Kidney (tissue), 14 donors: ENCODE results near the gene SLC7A6. TPM values are rescaled to one million over a fixed set of nuclear protein-coding genes. Genes with fewer than 3 reads are reported as not detected.

Experiments
- DNase-seq, 5 donors: peaks; one replicate each; pipeline ENCODE4 v3.0.0-alpha.2; 2013 to 2020
- FAIRE-seq: peaks from 2 replicates; lab custom pipeline; 2012; peaks lifted over from hg19 to GRCh38; lab: Jason Lieb, UNC
- H3K27ac ChIP-seq, 2 donors: one replicate each; pipeline ENCODE4 v1.7.0; 2013; ENCODE audit warnings: low read depth in 2 of 2, low read length in 2 of 2, inconsistent platforms in 1 of 2
- H3K27me3 ChIP-seq: one replicate; pipeline ENCODE4 v1.7.1; 2013; ENCODE audit warnings: low read length, inconsistent platforms; ENCODE audit not compliant: control insufficient read depth, insufficient read depth
- H3K36me3 ChIP-seq, 3 donors: one replicate each; pipeline versions ENCODE4 v1.7.0 to v1.7.1; 2013; ENCODE audit warnings: low read length in 3 of 3, control low read depth in 1 of 3, inconsistent platforms in 1 of 3; ENCODE audit not compliant: insufficient read depth in 3 of 3, control insufficient read depth in 2 of 3
- H3K4me1 ChIP-seq, 3 donors: one replicate each; pipeline versions ENCODE4 v1.7.0 to v1.7.1; 2013; ENCODE audit warnings: low read length in 3 of 3, inconsistent platforms in 1 of 3, low read depth in 1 of 3; ENCODE audit not compliant: control insufficient read depth in 2 of 3, insufficient read depth in 2 of 3
- H3K4me3 ChIP-seq, 3 donors: one replicate each; pipeline versions ENCODE4 v1.7.0 to v1.8.1; 2013; ENCODE audit warnings: low read length in 3 of 3, control low read depth in 1 of 3, inconsistent platforms in 1 of 3
- H3K9ac ChIP-seq, 3 donors: one replicate each; pipeline versions ENCODE4 v1.7.0 to v1.7.1; 2013; ENCODE audit warnings: low read length in 3 of 3, control low read depth in 1 of 3, inconsistent platforms in 1 of 3
- H3K9me3 ChIP-seq, 3 donors: one replicate each; pipeline versions ENCODE4 v1.7.0 to v1.7.1; 2013; ENCODE audit warnings: low read length in 3 of 3, control low read depth in 1 of 3, inconsistent platforms in 1 of 3; ENCODE audit not compliant: control insufficient read depth in 2 of 3, insufficient read depth in 1 of 3
- CTCF ChIP-seq: IDR thresholded peaks from 3 replicates; pipeline ENCODE4 v1.5.1; 2012; ENCODE audit warnings: mild to moderate bottlenecking, moderate library complexity, borderline replicate concordance; ENCODE audit not compliant: insufficient read depth; ENCODE audit errors: extremely low read depth
- intact Hi-C: fragments of 100-400 bp; cut with DNase I; formaldehyde crosslinking; loops from one replicate; pipeline ENCODE4 v1.11.1; 2022
- polyA plus RNA-seq: library from polyadenylated mRNA; stranded (reverse); fragments of 350-450 nt; fragmentation: Illumina TruSeq; extraction: RNeasy Lipid Tissue Mini Kit (QIAGEN cat#74804); gene quantifications from one replicate; pipeline ENCODE4 v1.2.3, GENCODE V29; 2014; ENCODE audit warnings: low read depth, low replicate concordance; ENCODE audit not compliant: insufficient read depth
- total RNA-seq: library from RNA; stranded (reverse); fragmentation: NEBNext Ultra II Directional; extraction: Animal tissue kit (Norgen Biotek cat#: 25700); gene quantifications from one replicate; pipeline ENCODE4 v1.2.1, GENCODE V29; 2021
- donor health status: control.
- donor health status: control.
- donor health status: control.
- donor health status: control.
- donor health status: control.
- donor health status: DM: yes; HTN: yes; CAD: no.
- donor health status: Normal renal cell carcinoma (clear cell type).

Gene SLC7A6
- total and polyA plus RNA-seq, 2 donors from 2014 or later, result 5.0 to 24.0 TPM

- peak in 1 of 5 donors; percentile 37 for DNase-seq
- no peaks in the 10 kb centered on the region for H3K4me1 ChIP-seq
- no peak overlapping the region for H3K9ac ChIP-seq
- H3K27me3 ChIP-seq, result no peaks in the 10 kb centered on the region
- no peak overlapping the region for H3K27ac ChIP-seq
- H3K4me3 ChIP-seq, result no peak overlapping the region
- TF ChIP-seq CTCF, result no peak
- H3K9me3 ChIP-seq, result no peaks in the 10 kb centered on the region
- intact Hi-C loops, result no loop called here
- H3K36me3 ChIP-seq, result peaks cover 3 to 39% (median 28%) of the 10 kb centered on the region in 3 donors
- FAIRE-seq, result no peak
Measured at GRCh38 chr16:68338326-68339119, 74.2 kb downstream of the SLC7A6 start.

DNA sequence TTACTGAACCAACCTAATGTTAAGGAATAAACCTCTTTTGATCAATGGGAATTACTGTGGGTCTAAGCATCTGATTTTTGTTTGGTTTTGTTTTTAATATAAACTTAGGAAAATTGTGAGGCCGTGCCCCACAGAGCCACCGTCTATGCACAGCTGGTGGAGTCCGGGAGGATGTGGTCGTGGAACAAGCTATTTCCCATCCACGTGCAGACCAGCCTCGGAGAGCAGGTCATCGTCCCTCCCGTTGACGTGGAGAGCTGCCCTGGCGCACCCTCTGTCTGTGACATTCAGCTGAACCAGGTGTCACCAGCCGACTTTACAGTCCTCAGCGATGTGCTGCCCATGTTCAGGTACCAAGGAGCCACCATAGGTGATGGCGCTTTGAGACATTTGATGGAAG is 74.9 kb downstream of the SLC7A6 start:
- intact Hi-C loops, result no loop called here
- peaks cover 3 to 39% (median 33%) of the 10 kb centered on the region in 3 donors for H3K36me3 ChIP-seq

GRCh38 chr16:68342620-68343019 is 78.3 kb downstream of the SLC7A6 start:
- no peak for TF ChIP-seq CTCF
- H3K4me1 ChIP-seq, result no peaks in the 10 kb centered on the region

More for the DNA sequence above, 74.9 kb downstream of the SLC7A6 start:
- no peak overlapping the region for H3K4me3 ChIP-seq
- FAIRE-seq (no peak), DNase-seq (peak in 1 of 5 donors; percentile 53)
- no peak for TF ChIP-seq CTCF
- no peaks in the 10 kb centered on the region for H3K9me3 ChIP-seq
- no peak overlapping the region for H3K27ac ChIP-seq
- H3K4me1 ChIP-seq, result no peaks in the 10 kb centered on the region
- no peaks in the 10 kb centered on the region for H3K27me3 ChIP-seq
- H3K9ac ChIP-seq, result no peak overlapping the region

More at GRCh38 chr16:68342620-68343019, 78.3 kb downstream of the SLC7A6 start:
- intact Hi-C loops, result no loop called here
- H3K27ac ChIP-seq, result no peak overlapping the region
- DNase-seq (peak in 1 of 5 donors; percentile 15), FAIRE-seq (no peak)
- peaks cover 3 to 44% (median 41%) of the 10 kb centered on the region in 3 donors for H3K36me3 ChIP-seq
- H3K4me3 ChIP-seq, result no peak overlapping the region
- no peaks in the 10 kb centered on the region for H3K27me3 ChIP-seq
- no peaks in the 10 kb centered on the region for H3K9me3 ChIP-seq
- H3K9ac ChIP-seq, result no peak overlapping the region
